ENCODE results near the gene COLEC12. TPM values are rescaled to one million over a fixed set of nuclear protein-coding genes. Genes with fewer than 3 reads are reported as not detected.

COLEC12 gene
- polyA plus RNA-seq, 3 donors, result 0.21 to 0.47 (median 0.35) TPM

GRCh38 chr18:449374-449773 is 51.1 kb downstream of the COLEC12 start:
- DNase-seq, result no peak
- Histone ChIP-seq H3K27ac (ENCODE audit: low read depth in 1 of 2, low read length in 2 of 2) (no peak overlapping the region), H3K36me3 (replicated peaks in 1 of 2; ENCODE audit: control insufficient read depth in 1 of 2, insufficient read depth in 2 of 2, low read length in 2 of 2) (no peaks in the 10 kb centered on the region), H3K9ac (ENCODE audit: insufficient read depth, low read length, poor library complexity, severe bottlenecking) (no peak overlapping the region), H3K4me3 (replicated peaks in 1 of 3; ENCODE audit: low read depth in 2 of 3, low read length in 3 of 3) (no peak overlapping the region), H3K27me3 (ENCODE audit: control insufficient read depth in 2 of 2, insufficient read depth in 2 of 2, low read length in 2 of 2) (no peaks in the 10 kb centered on the region), H3K4me2 (replicated peaks; ENCODE audit: extremely low read depth, low read length, poor library complexity, severe bottlenecking) (no peak overlapping the region), H4K20me1 (ENCODE audit: insufficient read depth, low read length) (no peaks in the 10 kb centered on the region), H2AFZ (ENCODE audit: insufficient read depth, low read depth, low read length, poor library complexity, severe bottlenecking) (no peak overlapping the region), H3K9me3 (replicated peaks in 1 of 2; ENCODE audit: control insufficient read depth in 1 of 2, insufficient read depth in 1 of 2, low read length in 2 of 2) (peaks cover 9 to 11% of the 10 kb centered on the region in 2 donors), H3K4me1 (ENCODE audit: control insufficient read depth in 1 of 2, insufficient read depth in 2 of 2, low read length in 2 of 2) (peaks cover 32 to 33% of the 10 kb centered on the region in 2 donors), H3K79me2 (ENCODE audit: insufficient read depth, low read length) (no peaks in the 10 kb centered on the region)
- intact Hi-C loops (cut with micrococcal nuclease), result no loop called here
- peaks cover 10 to 18% (median 13%) of the 10 kb centered on the region in 7 donors for H3K9me3 Mint-ChIP-seq
- 89% methylated on average over 8 of the region's 8 CpGs for whole genome bisulfite sequencing (ENCODE audit: insufficient coverage)
- TF ChIP-seq, protein P1, sequence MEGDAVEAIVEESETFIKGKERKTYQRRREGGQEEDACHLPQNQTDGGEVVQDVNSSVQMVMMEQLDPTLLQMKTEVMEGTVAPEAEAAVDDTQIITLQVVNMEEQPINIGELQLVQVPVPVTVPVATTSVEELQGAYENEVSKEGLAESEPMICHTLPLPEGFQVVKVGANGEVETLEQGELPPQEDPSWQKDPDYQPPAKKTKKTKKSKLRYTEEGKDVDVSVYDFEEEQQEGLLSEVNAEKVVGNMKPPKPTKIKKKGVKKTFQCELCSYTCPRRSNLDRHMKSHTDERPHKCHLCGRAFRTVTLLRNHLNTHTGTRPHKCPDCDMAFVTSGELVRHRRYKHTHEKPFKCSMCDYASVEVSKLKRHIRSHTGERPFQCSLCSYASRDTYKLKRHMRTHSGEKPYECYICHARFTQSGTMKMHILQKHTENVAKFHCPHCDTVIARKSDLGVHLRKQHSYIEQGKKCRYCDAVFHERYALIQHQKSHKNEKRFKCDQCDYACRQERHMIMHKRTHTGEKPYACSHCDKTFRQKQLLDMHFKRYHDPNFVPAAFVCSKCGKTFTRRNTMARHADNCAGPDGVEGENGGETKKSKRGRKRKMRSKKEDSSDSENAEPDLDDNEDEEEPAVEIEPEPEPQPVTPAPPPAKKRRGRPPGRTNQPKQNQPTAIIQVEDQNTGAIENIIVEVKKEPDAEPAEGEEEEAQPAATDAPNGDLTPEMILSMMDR (IDR thresholded peaks at IDR 0.05), result no peak
- H3K4me1 Mint-ChIP-seq, result peaks cover 36% of the 10 kb centered on the region
- H3K27me3 Mint-ChIP-seq (ENCODE audit: low read depth in 3 of 3), result peaks cover 0 to 2% (median 2%) of the 10 kb centered on the region in 3 donors
- no peak overlapping the region for H3K27ac Mint-ChIP-seq
- no peak overlapping the region for H3K4me3 Mint-ChIP-seq
- peaks cover 2 to 3% of the 10 kb centered on the region in 2 donors for H3K36me3 Mint-ChIP-seq

- Histone ChIP-seq H2AFZ (ENCODE audit: insufficient read depth, low read depth, low read length, poor library complexity, severe bottlenecking) (no peak overlapping the region), H3K4me2 (replicated peaks; ENCODE audit: extremely low read depth, low read length, poor library complexity, severe bottlenecking) (no peak overlapping the region)
- no peak for DNase-seq
These were observed 52.2 kb downstream of the COLEC12 start for GRCh38 chr18:448116-448790.

More at GRCh38 chr18:448116-448790, 52.2 kb downstream of the COLEC12 start:
- peaks cover 23 to 24% of the 10 kb centered on the region in 2 donors for H3K4me1 ChIP-seq (ENCODE audit: control insufficient read depth in 1 of 2, insufficient read depth in 2 of 2, low read length in 2 of 2)
- no peaks in the 10 kb centered on the region for H4K20me1 ChIP-seq (ENCODE audit: insufficient read depth, low read length)
- no peak overlapping the region for H3K9ac ChIP-seq (ENCODE audit: insufficient read depth, low read length, poor library complexity, severe bottlenecking)
- H3K4me3 Mint-ChIP-seq, result no peak overlapping the region
- H3K27me3 ChIP-seq (ENCODE audit: control insufficient read depth in 2 of 2, insufficient read depth in 2 of 2, low read length in 2 of 2), result no peaks in the 10 kb centered on the region
- no peak overlapping the region for H3K27ac Mint-ChIP-seq
- no peak overlapping the region for H3K27ac ChIP-seq (ENCODE audit: low read depth in 1 of 2, low read length in 2 of 2)
- H3K9me3 Mint-ChIP-seq, result peaks cover 12 to 19% (median 15%) of the 10 kb centered on the region in 7 donors
- WGBS (ENCODE audit: insufficient coverage), result no CpG with 5 or more reads among the region's 5 CpGs
- intact Hi-C loops (cut with micrococcal nuclease), result no loop called here
- TF ChIP-seq, protein P1 (IDR thresholded peaks at IDR 0.05), result no peak
- H3K27me3 Mint-ChIP-seq (ENCODE audit: low read depth in 3 of 3), result peaks cover 0 to 2% (median 2%) of the 10 kb centered on the region in 3 donors
- no peak overlapping the region for H3K4me3 ChIP-seq (replicated peaks in 1 of 3; ENCODE audit: low read depth in 2 of 3, low read length in 3 of 3)
- peaks cover 9 to 11% of the 10 kb centered on the region in 2 donors for H3K9me3 ChIP-seq (replicated peaks in 1 of 2; ENCODE audit: control insufficient read depth in 1 of 2, insufficient read depth in 1 of 2, low read length in 2 of 2)
- peaks cover 25% of the 10 kb centered on the region for H3K4me1 Mint-ChIP-seq
- no peaks in the 10 kb centered on the region for H3K36me3 ChIP-seq (replicated peaks in 1 of 2; ENCODE audit: control insufficient read depth in 1 of 2, insufficient read depth in 2 of 2, low read length in 2 of 2)
- H3K79me2 ChIP-seq (ENCODE audit: insufficient read depth, low read length), result no peaks in the 10 kb centered on the region
- peaks cover 2 to 3% of the 10 kb centered on the region in 2 donors for H3K36me3 Mint-ChIP-seq

Data from CD14-positive monocyte (primary cell).